ENCODE results near the gene ROPN1B.
"Not testable (repeated sequence)": the region's sequence is repeated elsewhere in the genome, so short reads cannot be mapped to it uniquely, and the experiment has no call there.

The ROPN1B gene

DNA sequence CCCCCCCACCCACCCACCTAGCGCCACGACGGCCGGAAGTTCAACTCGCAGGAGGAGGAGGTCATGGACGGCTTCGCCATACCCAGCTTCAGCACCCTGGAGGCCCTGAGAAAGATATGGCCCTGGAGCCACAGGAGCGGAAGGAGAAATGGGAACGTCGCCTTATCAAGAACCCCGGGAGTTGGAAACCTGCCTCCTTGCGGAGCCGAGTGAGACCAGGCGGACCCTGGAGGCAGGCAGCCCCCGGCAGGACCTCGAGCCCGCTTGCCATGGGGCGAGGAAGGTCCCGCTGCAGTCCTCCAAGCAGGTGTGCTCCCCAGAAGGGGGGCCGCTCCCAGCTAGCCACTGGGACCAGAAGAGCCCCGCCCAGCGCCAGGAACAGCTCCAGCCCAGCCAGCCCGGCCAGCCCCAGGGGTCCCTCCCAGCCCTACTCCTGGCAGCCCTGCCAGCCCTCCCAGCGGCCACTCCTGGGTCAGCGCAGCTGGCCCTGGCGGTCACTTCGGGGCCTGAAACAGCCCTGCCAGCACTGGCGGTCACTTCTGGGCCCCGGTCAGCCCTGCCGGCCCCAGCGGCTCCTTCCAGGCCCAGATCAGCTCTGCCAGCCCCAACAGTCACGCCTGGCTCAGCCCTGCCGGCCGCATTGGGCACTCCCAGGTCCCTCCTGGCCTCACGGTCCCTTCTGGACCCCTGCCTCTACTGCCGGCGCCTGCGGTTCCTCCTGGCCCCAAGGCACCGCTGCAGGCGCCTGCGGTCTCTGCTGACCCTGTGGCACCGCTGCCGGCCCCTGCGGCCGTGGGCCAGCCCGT, 10.3 kb upstream of the ROPN1B start:
- no peak for DNase-seq

DNA sequence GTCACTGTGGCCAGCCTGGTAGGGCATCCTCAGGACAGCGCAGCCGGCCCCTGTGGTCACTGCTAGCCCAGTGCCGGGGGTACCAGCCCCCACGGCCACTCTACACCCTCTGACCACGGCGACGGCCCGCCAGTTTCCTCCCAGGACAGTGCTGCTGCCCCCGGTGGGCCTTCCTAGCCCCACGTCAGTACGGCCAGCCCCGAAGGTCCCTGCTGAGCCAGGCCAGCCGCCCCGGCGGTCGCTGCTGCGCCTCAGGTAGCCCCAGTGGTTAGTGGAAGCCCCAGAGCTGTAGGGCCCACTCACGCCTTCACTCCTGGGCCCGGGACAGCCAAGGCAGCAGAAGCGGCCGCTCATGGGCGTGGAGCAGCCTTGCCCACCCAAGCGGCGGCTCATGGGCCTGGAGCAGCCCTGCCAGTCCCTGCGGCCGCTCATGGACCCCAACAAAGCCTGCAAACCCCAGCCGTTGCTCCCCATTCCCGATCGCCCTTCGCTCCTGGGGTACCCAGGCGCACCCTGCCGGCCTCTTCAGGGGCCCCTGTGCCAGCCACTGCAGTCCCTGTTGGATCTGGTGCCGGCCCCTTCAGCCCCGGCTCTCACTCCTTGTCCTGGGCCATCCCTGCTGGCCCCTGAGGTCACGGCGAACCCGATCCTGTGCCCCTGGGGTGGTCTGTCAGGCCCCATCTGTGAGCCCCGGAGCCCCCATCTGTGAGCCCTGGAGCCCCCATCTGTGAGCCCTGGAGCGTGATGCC, 9.5 kb upstream of the ROPN1B start:
- DNase-seq, result no peak

DNA sequence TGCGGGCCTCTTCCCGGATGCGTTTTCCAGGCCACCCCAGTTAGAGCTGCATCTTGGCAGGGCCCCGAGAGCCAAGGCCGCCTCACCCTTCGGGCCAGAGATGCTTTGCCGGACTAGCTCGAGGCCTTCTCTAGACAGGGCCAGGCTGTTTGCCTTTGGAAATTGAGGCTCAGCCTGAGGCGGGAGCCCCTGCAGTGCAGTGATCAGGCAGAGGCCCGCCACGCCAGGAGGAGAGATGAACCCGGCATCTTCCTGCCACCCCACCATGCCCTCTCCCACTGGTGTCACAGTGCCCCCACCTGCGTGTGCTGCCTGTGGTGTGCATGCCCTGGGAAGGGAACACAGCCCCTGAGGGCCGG, 8.9 kb upstream of the ROPN1B start:
- no peak for DNase-seq

DNA sequence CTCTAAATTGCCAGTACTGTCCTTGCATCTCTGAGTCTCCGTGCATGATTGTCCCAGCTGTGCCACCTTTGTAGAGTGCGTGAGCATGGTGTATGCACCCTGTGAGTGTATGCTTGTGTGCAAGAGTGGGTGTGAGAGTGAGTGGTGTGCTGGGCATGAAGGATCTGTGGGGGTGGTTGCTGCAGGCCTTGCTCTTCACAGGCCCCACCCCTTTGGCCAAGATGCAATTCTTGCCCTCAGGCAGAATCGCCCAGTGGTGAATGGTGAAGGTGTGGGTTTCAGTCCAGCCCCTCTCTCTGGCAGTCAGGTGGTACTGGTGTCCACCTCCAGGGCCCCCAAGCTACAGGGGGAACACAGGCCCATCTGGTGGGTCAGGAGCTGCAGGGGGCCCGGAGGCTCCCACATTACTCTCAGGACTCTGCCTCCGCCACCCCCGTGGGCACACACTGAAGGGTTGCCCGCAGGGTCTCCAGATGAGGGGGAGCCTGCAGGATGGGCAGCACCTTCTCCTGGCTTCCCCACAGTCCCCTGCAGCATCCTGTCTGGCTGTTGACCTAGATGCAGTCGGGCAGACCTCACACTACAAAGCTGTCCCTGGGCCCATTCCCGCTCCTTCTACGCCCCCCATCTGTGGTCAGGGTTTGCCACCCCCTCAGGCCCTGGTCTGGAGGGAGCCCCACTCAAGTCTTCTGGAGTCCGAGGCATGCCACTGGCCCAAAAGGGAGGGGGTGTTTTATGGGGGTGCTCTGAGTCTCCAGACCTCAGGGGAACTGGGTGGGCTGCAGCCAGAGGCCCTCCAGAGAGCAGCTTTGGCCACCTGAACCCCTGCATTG, 8.3 kb upstream of the ROPN1B start:
- DNase-seq, result no peak

GRCh38 chr3:125961289-125961589, 7.7 kb upstream of the ROPN1B start:
- DNase-seq, result no peak

DNA sequence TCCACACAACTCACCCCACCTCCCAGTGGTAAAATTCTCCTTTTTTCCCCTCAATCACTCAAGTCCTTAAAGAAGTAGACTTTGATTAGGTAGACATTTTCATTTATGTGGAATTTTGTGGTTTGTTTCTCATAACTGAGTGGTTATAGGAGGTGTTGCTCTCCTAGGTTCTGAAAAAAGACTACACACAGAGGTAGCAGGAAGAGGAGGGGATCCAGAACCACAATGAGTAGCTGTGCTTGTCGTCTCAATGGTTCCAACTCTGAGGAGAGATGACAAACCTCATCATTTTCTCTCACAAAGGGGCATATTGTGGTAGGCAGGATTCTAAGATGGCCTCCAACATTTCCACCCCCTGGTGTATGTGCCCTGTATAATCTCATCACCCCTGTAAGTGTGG, 5.1 kb upstream of the ROPN1B start:
- not testable (repeated sequence) for DNase-seq

- no peak for DNase-seq
Measured at GRCh38 chr3:125965505-125965904, 3.5 kb upstream of the ROPN1B start.

GRCh38 chr3:125967156-125967555, 1.8 kb upstream of the ROPN1B start:
- DNase-seq, result no peak

DNA sequence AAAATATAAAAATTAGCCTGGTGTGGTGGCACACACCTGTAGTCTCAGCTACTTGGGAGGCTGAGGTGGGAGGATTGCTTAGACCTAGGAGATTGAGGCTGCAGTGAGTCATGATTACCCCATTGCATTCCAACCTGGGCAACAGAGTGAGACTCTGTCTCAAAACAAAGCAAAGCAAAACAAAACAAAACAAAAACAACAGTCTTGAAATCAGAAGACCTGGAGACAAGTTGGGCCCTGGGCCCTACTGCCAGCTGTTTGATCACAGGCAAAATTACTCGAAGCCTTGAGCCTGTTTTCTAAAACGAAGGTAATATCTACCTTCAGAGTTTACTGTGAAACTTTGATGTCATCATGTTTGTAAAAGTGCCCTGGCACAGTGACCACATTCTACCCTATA, 857 bp upstream of the ROPN1B start:
- DNase-seq, result not testable (repeated sequence)

- DNase-seq, result peak in 1 of 2 experiments; percentile 9
Measured at GRCh38 chr3:125971997-125972944, 3.3 kb downstream of the ROPN1B start.

DNA sequence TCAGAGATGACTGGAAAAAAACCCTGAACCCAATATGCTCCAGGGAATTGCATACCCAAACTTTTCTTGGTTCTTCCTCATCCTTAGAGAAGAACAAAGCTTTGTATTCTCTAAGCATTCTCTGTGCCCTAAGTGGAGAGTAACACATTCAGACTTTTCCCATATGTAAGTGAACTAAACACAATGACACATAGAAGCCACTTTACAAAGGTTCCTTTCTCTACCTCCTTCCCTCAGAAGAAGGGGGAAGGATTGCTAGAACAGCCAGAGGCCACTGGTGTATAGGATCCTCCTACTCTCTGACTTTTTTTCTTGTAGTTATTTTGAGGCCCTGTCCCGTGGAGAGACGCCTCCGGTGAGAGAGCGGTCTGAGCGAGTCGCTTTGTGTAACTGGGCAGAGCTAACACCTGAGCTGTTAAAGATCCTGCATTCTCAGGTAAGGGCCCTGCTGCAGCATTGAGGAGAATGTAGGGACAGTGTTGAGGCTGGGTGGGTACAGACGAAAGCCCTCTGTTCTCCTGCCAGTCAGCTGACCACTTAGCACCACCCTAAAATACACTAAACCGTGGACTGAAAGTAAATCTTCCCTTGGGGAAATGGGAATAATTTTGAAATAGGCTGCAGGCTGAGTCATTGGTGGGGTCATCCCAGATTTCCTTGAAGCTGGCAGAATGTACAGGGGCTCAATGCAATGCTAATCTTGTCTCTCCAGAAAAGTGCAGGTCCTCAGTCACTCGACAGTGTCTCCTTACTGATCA, 6.4 kb downstream of the ROPN1B start:
- not testable (repeated sequence) for DNase-seq

- DNase-seq, result not testable (repeated sequence)
Measured at GRCh38 chr3:125976003-125976390, 7.0 kb downstream of the ROPN1B start.

DNA sequence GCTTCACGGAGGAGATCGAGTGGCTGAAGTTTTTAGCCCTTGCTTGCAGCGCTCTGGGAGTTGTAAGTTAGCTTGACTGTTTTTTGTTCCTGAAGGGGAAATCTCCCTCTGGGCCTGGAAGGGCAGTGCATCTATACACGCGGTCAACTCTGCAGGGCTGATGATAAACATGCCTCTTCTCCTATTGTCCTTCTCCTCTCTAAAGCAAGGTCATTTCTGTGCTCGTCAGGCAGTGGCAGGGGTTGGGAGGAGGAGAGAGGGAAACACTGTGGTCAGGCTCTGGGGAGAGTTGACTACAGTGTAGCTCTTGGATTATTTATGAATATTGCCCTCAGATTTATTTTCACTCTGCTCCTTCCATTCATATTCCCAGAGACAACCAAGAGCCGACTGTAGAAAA, 8.1 kb downstream of the ROPN1B start:
- DNase-seq, result not testable (repeated sequence)

GRCh38 chr3:125984951-125985350, 16.0 kb downstream of the ROPN1B start:
- DNase-seq, result not testable (repeated sequence)

- peak; percentile 83 to 90 for DNase-seq
Measured at GRCh38 chr3:125990253-125990970, 21.4 kb downstream of the ROPN1B start.

GRCh38 chr3:125996751-125997150, 27.8 kb downstream of the ROPN1B start:
- not testable (repeated sequence) for DNase-seq

DNA sequence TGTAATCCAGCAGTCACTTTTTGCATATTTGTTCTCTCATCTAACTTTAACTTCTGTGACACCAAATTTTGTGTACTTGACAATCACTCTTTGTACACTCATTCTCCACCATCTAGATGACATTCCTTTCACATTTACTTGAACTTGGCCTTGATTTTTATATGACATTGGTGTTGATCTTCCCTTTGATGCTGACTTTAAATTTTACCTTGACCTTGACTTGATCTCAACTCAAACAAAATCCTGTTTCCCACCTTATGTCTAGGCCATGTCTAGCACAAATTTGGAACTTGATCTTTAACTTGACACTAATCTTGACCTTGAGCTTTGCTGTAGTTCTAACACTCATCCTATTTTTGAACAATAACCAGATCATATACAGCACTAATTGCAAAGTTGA, 33.2 kb downstream of the ROPN1B start:
- no peak for DNase-seq

DNA sequence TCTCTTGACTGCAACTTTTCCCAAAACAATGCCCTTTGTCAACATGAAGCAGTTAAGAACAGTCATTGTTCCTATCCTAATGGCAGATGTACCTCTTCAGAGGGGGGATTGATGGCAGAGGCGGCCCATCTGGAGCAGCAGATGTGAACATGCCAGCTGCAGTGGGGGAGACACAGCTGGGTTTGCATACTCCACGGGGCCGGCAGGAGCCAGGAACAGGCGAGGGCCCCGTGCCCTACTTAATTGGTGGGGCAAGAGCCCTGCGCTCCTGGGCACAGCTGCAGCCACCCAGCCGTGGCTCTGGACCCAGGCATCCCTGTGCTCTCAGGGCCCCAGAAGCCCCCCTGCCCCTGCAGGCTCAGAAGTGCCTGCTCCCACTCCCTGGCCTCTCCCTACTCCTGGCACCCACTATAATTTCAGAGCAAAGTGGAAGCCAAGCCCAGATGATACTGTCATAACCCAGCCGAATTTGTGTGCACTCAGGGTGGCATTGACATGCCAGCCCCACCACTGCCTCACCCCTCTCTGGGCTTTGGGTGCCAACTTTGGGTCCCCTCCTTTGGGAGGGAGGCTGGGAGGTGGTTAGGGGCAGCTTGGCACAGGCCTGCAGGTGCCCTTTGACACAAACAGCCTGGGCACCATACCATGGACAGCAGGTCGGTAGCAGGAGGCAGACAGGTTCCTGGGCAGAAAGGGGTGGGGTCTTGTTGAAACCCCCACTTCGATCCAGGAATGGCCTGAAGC, 34.6 kb downstream of the ROPN1B start:
- DNase-seq, result no peak

DNA sequence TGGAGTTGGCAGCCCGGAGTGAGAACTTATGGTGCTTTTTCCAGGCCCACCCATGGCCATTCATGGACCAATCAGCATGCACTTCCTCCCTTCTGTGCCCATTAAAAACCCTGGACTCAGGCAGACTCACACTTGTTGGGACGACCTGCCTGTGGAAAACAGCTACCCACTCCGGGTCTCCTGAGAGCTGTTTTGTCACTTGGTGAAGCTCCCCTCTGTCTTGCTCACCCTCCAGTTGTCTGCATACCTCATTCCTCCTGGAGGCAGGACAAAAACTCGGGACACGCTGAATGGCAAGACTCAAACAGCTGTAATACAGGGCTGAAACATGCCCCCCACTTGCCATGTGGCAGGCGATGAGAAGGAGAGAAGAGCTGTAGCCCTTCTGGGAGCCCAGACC, 35.2 kb downstream of the ROPN1B start:
- no peak for DNase-seq

DNA sequence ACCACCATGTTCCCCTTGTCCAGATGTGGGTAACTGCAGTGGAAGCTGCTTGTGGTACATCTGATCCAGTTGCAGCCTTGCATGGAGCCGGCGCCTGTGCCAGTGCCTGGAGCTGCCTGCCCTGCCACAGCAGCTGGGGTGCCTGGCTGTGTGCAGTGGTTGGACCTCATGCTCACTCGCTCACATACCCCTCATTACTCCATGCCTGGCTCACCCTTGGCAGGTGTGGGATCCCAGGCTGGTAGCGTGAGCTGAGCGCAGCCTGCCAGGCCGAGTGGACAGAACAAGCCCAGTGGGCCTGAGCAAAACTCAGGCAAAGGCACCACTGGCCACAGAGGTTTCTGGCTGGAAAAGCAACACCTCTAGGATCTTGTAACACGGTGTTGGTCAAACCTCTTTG, 35.7 kb downstream of the ROPN1B start:
- no peak for DNase-seq

Data from NCI-H1930 (cell line).